Astrocyte of the spinal cord (primary cell): Measurements from ENCODE around the gene AMPH.
A peak's percentile ranks its signal among the peaks of the same experiment; 100 is the strongest.
"Not testable (repeated sequence)": the region's sequence is repeated elsewhere in the genome, so short reads cannot be mapped to it uniquely, and the experiment has no call there.

ENCODE experiments used
- DNase-seq: peaks from one replicate; pipeline ENCODE4 v3.0.0; 2011; ENCODE audit warnings: low read depth, low spot score
- H3K4me3 ChIP-seq: 2 replicates; pipeline ENCODE4 v1.5.1; 2011; ENCODE audit warnings: low read depth, mild to moderate bottlenecking, low read length, moderate library complexity
- CTCF ChIP-seq: IDR thresholded peaks from 2 replicates; pipeline ENCODE4 v1.5.1; 2012; ENCODE audit warnings: low read depth, mild to moderate bottlenecking, low read length, inconsistent platforms
- in situ Hi-C: cut with HindIII; loops from 2 replicates; pipeline ENCODE4 v1.10.0; 2017; ENCODE audit warnings: low sequenced_read_pairs

The AMPH gene

GRCh38 chr7:38592737-38593288 is 38.4 kb downstream of the AMPH start:
- no peak for TF ChIP-seq CTCF
- no peak overlapping the region for H3K4me3 ChIP-seq
- no peak for DNase-seq
- in situ Hi-C loops, result no loop called here

GRCh38 chr7:38585572-38586354 is 45.4 kb downstream of the AMPH start:
- DNase-seq, result no peak
- no peak for TF ChIP-seq CTCF
- in situ Hi-C loops, result no loop called here
- no peak overlapping the region for H3K4me3 ChIP-seq

- H3K4me3 ChIP-seq, result no peak overlapping the region
- in situ Hi-C loops, result no loop called here
- DNase-seq, result peak; percentile 73
- no peak for TF ChIP-seq CTCF
These were observed 46.5 kb downstream of the AMPH start for GRCh38 chr7:38584443-38585210.

- TF ChIP-seq CTCF, result no peak
- no peak overlapping the region for H3K4me3 ChIP-seq
- no peak for DNase-seq
- in situ Hi-C loops, result no loop called here
These were observed 50.7 kb downstream of the AMPH start for GRCh38 chr7:38580485-38580884.

- in situ Hi-C loops, result no loop called here
- TF ChIP-seq CTCF, result no peak
- H3K4me3 ChIP-seq, result no peak overlapping the region
- peak; percentile 67 for DNase-seq
These were observed 57.1 kb downstream of the AMPH start for GRCh38 chr7:38574086-38574485.

DNA sequence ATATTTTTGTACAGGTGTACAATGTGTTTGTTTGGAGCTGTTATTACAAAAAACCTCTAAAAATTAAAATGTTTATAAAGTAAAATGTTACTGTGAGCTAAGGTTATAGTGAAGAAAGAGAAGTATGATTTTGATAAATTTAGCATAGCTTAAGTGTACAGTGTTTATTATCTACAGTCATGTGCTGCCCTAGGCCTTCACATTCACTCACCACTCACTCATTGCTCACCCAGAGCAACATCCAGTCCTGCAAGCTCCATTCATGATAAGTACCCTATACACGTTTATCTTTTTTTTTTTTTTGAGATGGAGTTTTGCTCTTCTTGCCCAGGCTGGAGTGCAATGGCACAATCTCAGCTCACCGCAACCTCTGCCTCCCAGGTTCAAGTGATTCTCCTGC is 59.6 kb downstream of the AMPH start:
- DNase-seq, H3K4me3 ChIP-seq, in situ Hi-C loops: not testable (repeated sequence)

DNA sequence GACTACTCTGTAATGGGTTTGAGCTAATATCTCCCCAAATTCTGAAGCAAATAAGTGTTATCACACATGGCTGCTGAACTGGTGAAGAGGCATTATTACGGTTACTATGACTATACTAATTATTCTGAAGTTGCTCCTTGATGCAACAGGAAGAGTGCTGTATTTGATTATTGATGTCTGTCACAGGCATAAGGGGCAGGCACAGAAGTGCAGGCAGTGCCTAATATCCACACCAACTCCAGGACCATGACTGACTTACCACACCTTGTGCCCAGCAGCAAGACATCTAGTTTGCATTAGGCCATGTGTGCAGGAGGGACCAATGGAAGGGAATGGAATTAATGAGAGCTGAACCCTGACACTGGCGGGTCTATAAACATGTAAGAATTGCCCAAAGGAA is 62.7 kb downstream of the AMPH start:
- DNase-seq, result no peak
- in situ Hi-C loops, result no loop called here
- TF ChIP-seq CTCF, result no peak
- H3K4me3 ChIP-seq, result no peak overlapping the region
